ENCODE measurements around the gene PTPN21. TPM values are rescaled to one million over a fixed set of nuclear protein-coding genes. Genes with fewer than 3 reads are reported as not detected.

PTPN21 gene
- total RNA-seq, 1 experiment from 2014 or later = 15.0 TPM

GRCh38 chr14:88588081-88588480 is 33.3 kb upstream of the PTPN21 start:
- CTCF ChIA-PET = no interaction called here
- no peaks in the 10 kb centered on the region for H3K27me3 ChIP-seq (ENCODE audit: control insufficient read depth, insufficient read depth, low read length)
- in situ Hi-C loops (cut with HindIII; ENCODE audit: low pct_unique_long_range_greater_than_20kb, low sequenced_read_pairs) (no loop called here), intact Hi-C loops (cut with micrococcal nuclease; ENCODE audit: unreplicated experiment) (no loop called here)
- no peaks in the 10 kb centered on the region for H3K4me1 ChIP-seq (ENCODE audit: control insufficient read depth, insufficient read depth, low read length)
- TF ChIP-seq POLR2AphosphoS5 (IDR thresholded peaks at IDR 0.05; ENCODE audit: low read depth, low read length) (no peak), TCF7L2 (IDR thresholded peaks at IDR 0.05; ENCODE audit: low read depth, low read length) (no peak), SIN3A (IDR thresholded peaks at IDR 0.05; ENCODE audit: borderline replicate concordance, insufficient read depth, low read depth, low read length) (no peak), REST (IDR thresholded peaks at IDR 0.05; ENCODE audit: insufficient read depth in 1 of 2, low read depth in 2 of 2, low read length in 1 of 2) (no peak), CTCF (IDR thresholded peaks at IDR 0.05) (no peak)
- BruUV-seq (replicated peaks) = no TSS peak
- H3K27ac ChIP-seq (ENCODE audit: low read length) = no peak overlapping the region
- ATAC-seq (no peak), DNase-seq (ENCODE audit: low read depth, low spot score) (no peak)
- POLR2A ChIA-PET = no interaction called here
- no peaks in the 10 kb centered on the region for H3K9me3 ChIP-seq (ENCODE audit: control insufficient read depth, insufficient read depth, low read depth, low read length)
- peaks cover 16% of the 10 kb centered on the region for H3K36me3 ChIP-seq (ENCODE audit: control insufficient read depth, insufficient read depth, low read length)
- H3K4me3 ChIP-seq (ENCODE audit: low read depth in 2 of 2, low read length in 2 of 2) = no peak overlapping the region

GRCh38 chr14:88584451-88584850 is 29.6 kb upstream of the PTPN21 start:
- intact Hi-C loops (cut with micrococcal nuclease; ENCODE audit: unreplicated experiment) = no loop called here
- CTCF ChIA-PET = interaction anchor here (0.7 kb wide), 1 partner anchor 395 kb away, joined by 3 read pairs; no protein-coding TSS in a partner anchor
- H3K36me3 ChIP-seq (ENCODE audit: control insufficient read depth, insufficient read depth, low read length) = peaks cover 23% of the 10 kb centered on the region
- BruUV-seq (replicated peaks) = no TSS peak
- POLR2A ChIA-PET = no interaction called here
- DNase-seq (ENCODE audit: low read depth, low spot score) (no peak), ATAC-seq (no peak)
- no peaks in the 10 kb centered on the region for H3K9me3 ChIP-seq (ENCODE audit: control insufficient read depth, insufficient read depth, low read depth, low read length)
- no peak overlapping the region for H3K27ac ChIP-seq (ENCODE audit: low read length)
- in situ Hi-C loops (cut with HindIII; ENCODE audit: low pct_unique_long_range_greater_than_20kb, low sequenced_read_pairs) = no loop called here
- no peak overlapping the region for H3K4me3 ChIP-seq (ENCODE audit: low read depth in 2 of 2, low read length in 2 of 2)
- TF ChIP-seq SIN3A (IDR thresholded peaks at IDR 0.05; ENCODE audit: borderline replicate concordance, insufficient read depth, low read depth, low read length) = no peak
- TF ChIP-seq REST (IDR thresholded peaks at IDR 0.05; ENCODE audit: insufficient read depth in 1 of 2, low read depth in 2 of 2, low read length in 1 of 2) = no peak
- TF ChIP-seq CTCF (IDR thresholded peaks at IDR 0.05) = no peak
- TF ChIP-seq TCF7L2 (IDR thresholded peaks at IDR 0.05; ENCODE audit: low read depth, low read length) = no peak
- no peak for TF ChIP-seq POLR2AphosphoS5 (IDR thresholded peaks at IDR 0.05; ENCODE audit: low read depth, low read length)
- no peaks in the 10 kb centered on the region for H3K27me3 ChIP-seq (ENCODE audit: control insufficient read depth, insufficient read depth, low read length)
- no peaks in the 10 kb centered on the region for H3K4me1 ChIP-seq (ENCODE audit: control insufficient read depth, insufficient read depth, low read length)
